HCT116 (cell line): ENCODE measurements around the gene PITRM1.

Source experiments
- CTCF ChIP-seq, 3 experiments: fragments of 200-600 bp in 1 of 3; sonication (generic) in 1 of 3; IDR thresholded peaks in 2 of 3; conservative IDR thresholded peaks in 1 of 3; 2 replicates each; pipeline ENCODE4 v1.5.1; 2012 to 2017; ENCODE audit warnings: low read depth in 2 of 3, low read length in 2 of 3, antibody characterized with exemption in 1 of 3, borderline replicate concordance in 1 of 3, control low read depth in 1 of 3, mild to moderate bottlenecking in 1 of 3, mixed read lengths in 1 of 3, mixed run types in 1 of 3, moderate library complexity in 1 of 3; ENCODE audit not compliant: insufficient read depth in 1 of 3
- EZH2 ChIP-seq: fragments of 200-600 bp; sonication (generic); IDR thresholded peaks from 2 replicates; pipeline ENCODE4 v1.6.1; 2017; ENCODE audit warnings: antibody characterized with exemption, mixed run types
- POLR2A ChIP-seq: IDR thresholded peaks from 2 replicates; pipeline ENCODE4 v1.7.0; 2011; ENCODE audit warnings: borderline replicate concordance; ENCODE audit not compliant: insufficient read depth, insufficient read length; ENCODE audit errors: extremely low read depth
- TF ChIP-seq, protein P1 (sequence below): IDR thresholded peaks from 2 replicates; pipeline ENCODE4 v1.6.1; 2011; ENCODE audit warnings: mild to moderate bottlenecking, low read length, moderate library complexity; ENCODE audit not compliant: insufficient replicate concordance; ENCODE audit errors: extremely low read depth

GRCh38 chr10:3107426-3107961 is 65.1 kb downstream of the PITRM1 start:
- TF ChIP-seq POLR2A = no peak
- TF ChIP-seq CTCF (IDR thresholded peaks at IDR 0.05 in 2 of 3, conservative IDR thresholded peaks at IDR 0.05 in 1 of 3; ENCODE audit: borderline replicate concordance in 1 of 3, insufficient read depth in 1 of 3, low read depth in 2 of 3, low read length in 2 of 3) = no peak
- TF ChIP-seq EZH2 = no peak
- TF ChIP-seq, protein P1, sequence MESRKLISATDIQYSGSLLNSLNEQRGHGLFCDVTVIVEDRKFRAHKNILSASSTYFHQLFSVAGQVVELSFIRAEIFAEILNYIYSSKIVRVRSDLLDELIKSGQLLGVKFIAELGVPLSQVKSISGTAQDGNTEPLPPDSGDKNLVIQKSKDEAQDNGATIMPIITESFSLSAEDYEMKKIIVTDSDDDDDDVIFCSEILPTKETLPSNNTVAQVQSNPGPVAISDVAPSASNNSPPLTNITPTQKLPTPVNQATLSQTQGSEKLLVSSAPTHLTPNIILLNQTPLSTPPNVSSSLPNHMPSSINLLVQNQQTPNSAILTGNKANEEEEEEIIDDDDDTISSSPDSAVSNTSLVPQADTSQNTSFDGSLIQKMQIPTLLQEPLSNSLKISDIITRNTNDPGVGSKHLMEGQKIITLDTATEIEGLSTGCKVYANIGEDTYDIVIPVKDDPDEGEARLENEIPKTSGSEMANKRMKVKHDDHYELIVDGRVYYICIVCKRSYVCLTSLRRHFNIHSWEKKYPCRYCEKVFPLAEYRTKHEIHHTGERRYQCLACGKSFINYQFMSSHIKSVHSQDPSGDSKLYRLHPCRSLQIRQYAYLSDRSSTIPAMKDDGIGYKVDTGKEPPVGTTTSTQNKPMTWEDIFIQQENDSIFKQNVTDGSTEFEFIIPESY = no peak
